ENCODE data around the gene FCRL3.

FCRL3 gene

GRCh38 chr1:157682710-157683437 is 17.7 kb downstream of the FCRL3 start:
- no peak for DNase-seq (ENCODE audit: low read depth in 3 of 3)

DNA sequence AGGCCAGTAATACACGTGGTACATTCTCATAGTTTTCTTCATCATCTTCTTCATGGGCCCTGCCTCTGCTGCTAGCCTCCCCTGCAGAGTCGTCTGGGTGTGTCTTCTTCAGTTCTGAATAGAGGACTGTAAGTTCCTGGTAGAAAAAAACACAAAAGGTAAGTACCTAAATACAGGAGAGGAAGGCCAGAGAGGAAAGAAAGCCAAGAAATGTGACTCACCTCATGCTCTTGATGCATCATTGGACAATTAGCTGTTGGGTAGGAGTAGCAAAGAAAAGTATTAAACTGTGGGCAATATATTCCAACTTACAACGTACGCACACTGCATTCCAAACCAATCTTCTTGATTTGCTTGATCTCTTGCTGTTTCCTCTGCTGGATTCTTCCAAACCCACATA is 21.8 kb downstream of the FCRL3 start:
- DNase-seq (ENCODE audit: low read depth in 3 of 3), result no peak

GRCh38 chr1:157673008-157673407 is 27.6 kb downstream of the FCRL3 start:
- no peak for DNase-seq (ENCODE audit: low read depth in 3 of 3)

GRCh38 chr1:157671895-157672294 is 28.7 kb downstream of the FCRL3 start:
- no peak for DNase-seq (ENCODE audit: low read depth in 3 of 3)

DNA sequence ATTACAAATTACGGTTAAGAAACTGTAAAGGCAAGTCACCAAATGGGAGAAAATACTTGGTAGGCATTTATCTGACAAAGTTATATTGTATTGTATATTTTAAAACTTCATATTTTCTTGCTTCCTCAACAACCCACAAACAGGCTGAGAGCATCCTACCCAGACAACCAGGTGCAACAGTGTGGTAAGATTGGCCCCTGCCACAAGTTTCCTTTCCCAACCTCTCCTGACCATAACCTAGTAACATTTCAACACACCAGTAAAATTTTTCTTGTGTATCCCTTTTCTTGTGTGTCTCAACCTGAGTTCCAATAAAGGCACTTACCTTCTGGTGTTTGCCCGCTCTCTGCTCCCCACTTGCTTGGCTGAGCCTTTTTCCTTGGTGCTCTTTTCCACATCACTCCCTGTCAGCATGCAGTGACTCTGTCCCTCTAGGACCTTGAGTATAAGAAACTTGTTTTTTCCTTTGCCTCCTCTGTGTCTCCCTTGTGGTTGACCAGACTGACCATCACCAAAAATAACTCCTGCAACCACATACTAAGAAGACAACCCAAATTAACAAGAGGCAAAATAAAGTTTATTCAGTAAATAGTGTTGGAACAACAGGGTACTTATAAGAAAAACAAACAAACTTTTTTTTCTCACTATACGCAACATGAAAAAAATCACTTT is 40.9 kb downstream of the FCRL3 start:
- no peak for DNase-seq (ENCODE audit: low read depth in 3 of 3)

- no peak for DNase-seq (ENCODE audit: low read depth in 3 of 3)
Observed at GRCh38 chr1:157658571-157658970, 42.0 kb downstream of the FCRL3 start.

GRCh38 chr1:157653494-157653873 is 47.1 kb downstream of the FCRL3 start:
- no peak for DNase-seq (ENCODE audit: low read depth in 3 of 3)

DNA sequence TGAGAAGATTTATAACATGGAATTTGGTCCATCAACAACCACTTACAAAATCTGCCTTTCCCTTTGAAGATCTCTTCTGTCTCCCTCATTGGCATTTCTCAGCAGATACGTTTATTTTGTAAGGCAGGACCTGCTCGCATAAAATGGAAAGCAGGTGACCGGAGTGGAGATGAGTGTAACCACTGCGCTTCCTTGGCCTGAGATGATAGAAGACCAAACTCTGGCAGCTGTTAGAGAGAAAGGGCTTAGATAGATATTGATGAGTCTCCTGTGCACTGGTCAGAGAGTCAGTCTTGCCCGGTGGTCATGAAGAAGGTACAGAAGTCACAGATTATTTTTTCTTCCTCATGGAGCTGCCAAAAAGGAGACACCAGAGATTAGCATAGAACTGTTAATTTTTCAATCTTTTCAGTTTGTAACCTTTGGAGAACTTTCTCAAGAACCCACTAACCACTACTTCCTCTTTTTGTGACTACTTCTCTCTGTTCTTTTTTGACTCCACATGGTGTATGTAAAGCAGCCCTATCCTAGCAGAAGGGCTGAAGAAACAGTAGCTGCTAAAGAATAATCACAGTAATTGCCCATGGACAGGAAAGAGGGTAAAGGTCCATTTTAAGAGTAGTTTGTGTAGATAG is 47.6 kb downstream of the FCRL3 start:
- DNase-seq (ENCODE audit: low read depth in 3 of 3), result no peak

DNA sequence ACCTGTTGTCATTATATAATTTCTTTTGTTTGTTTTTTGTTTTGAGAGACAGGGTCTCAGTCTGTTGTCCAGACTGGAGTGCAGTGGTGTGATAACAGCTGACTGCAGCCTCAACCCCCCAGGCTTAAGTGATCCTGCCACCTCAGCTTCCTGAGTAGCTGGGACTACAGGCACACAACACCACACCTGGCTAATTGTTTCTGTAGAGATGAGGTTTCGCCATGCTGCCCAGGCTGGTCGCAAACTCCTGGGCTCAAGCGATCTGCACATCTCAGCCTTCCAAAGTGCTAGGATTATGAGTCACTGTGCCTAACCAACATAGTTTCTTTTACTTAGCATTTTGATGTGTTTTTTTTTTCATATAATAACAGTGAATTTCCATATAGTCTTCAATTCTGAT is 52.3 kb downstream of the FCRL3 start:
- DNase-seq (ENCODE audit: low read depth in 3 of 3), result no peak

DNA sequence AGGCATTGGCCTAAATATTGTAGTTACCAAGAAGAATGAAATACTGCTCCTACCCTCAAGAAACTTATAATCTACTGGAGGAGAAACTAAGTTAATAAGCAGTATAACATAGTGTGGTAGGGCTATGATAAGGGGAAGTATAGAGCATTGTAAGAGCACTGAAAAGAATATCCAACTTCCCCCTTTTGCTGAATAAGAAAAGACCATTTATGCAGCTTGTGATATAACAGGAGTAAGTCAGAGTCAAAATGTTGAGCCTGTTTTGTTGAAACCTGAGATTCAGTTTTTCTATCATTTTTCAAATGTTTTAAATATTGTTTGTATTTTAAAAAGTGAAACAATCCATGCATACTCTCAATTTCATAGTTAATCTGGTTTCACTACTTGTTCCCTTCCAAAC is 54.4 kb downstream of the FCRL3 start:
- DNase-seq (ENCODE audit: low read depth in 3 of 3), result no peak

DNA sequence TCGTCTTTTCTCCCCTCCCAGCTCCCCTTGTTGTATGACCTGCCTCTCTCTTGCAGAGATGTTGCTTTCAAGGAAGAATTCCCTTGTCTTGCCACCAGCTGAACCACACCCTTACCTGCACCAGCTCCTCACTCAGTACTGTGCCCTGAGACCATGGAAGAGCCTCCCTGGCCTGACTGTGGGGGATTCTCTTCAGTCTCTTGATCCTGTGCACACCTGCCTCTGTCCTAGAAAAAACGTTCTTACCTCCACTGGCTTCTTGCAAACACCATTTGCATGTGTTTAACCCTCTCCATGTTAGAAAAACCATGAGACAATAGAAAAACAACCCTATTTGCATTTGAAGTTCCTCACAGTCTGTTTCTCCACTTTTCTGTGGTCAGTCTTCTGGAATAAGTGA is 59.4 kb downstream of the FCRL3 start:
- DNase-seq (ENCODE audit: low read depth in 3 of 3), result no peak

DNA sequence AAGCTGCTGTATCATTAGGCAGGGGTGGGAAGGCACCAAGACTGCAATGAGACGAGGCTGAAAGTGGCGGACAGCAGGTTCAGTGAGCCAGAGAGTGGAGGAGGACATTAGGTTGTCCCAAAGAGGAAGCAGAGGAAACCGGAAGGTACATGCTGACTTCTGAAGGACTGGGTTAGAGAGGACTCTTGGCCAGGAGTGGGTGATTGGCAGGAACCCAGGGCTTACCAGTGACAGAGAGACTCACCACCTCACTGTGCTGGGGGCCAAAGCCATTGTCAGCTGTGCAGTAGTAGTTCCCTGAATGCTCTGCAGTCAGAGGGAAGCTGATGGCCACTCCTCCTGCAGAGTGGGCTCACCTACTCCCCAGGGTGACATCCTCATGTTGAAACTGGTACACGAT is 60.8 kb downstream of the FCRL3 start:
- DNase-seq (ENCODE audit: low read depth in 3 of 3), result no peak

GRCh38 chr1:157628773-157629172 is 71.8 kb downstream of the FCRL3 start:
- no peak for DNase-seq (ENCODE audit: low read depth in 3 of 3)
